SK-N-SH (cell line): ENCODE results near the gene DSCAM.

Source experiments
- TF ChIP-seq, protein P1 (sequence below): fragments of 200-600 bp; sonication (generic); IDR thresholded peaks from 2 replicates; pipeline ENCODE4 v1.6.1; 2017; ENCODE audit warnings: antibody characterized with exemption, mild to moderate bottlenecking, moderate library complexity
- TF ChIP-seq, protein P2 (sequence below): IDR thresholded peaks from 2 replicates; pipeline ENCODE4; 2012
- TF ChIP-seq, protein P3 (sequence below): IDR thresholded peaks from 2 replicates; pipeline ENCODE4 v1.4.0; 2012; ENCODE audit warnings: low read depth

DNA sequence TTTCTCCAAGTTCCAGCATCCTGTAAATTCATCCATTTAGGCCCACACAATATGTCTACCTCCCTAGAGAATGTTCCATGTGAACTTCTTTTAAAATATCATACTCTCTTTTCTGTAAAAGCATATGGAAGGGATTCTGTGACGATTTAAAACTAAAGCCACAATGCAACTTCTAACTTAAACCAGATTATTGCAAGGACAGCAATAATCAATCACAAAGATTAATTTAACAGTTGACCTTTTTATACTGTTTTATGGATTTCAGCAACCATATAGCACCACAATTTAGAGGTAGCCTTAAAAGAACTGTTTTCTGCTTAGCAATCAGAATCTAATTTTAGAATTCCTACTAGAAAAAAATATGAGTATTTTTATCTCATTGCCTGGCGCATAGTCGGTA, 58.3 kb downstream of the DSCAM start:
- TF ChIP-seq, protein P1, sequence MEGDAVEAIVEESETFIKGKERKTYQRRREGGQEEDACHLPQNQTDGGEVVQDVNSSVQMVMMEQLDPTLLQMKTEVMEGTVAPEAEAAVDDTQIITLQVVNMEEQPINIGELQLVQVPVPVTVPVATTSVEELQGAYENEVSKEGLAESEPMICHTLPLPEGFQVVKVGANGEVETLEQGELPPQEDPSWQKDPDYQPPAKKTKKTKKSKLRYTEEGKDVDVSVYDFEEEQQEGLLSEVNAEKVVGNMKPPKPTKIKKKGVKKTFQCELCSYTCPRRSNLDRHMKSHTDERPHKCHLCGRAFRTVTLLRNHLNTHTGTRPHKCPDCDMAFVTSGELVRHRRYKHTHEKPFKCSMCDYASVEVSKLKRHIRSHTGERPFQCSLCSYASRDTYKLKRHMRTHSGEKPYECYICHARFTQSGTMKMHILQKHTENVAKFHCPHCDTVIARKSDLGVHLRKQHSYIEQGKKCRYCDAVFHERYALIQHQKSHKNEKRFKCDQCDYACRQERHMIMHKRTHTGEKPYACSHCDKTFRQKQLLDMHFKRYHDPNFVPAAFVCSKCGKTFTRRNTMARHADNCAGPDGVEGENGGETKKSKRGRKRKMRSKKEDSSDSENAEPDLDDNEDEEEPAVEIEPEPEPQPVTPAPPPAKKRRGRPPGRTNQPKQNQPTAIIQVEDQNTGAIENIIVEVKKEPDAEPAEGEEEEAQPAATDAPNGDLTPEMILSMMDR, result no peak
- TF ChIP-seq, protein P2, sequence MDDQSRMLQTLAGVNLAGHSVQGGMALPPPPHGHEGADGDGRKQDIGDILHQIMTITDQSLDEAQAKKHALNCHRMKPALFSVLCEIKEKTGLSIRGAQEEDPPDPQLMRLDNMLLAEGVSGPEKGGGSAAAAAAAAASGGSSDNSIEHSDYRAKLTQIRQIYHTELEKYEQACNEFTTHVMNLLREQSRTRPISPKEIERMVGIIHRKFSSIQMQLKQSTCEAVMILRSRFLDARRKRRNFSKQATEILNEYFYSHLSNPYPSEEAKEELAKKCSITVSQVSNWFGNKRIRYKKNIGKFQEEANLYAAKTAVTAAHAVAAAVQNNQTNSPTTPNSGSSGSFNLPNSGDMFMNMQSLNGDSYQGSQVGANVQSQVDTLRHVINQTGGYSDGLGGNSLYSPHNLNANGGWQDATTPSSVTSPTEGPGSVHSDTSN, result no peak
- TF ChIP-seq, protein P3, sequence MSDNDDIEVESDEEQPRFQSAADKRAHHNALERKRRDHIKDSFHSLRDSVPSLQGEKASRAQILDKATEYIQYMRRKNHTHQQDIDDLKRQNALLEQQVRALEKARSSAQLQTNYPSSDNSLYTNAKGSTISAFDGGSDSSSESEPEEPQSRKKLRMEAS, result no peak
